Osteoblast (primary cell): ENCODE measurements around the gene PRR7. TPM values are rescaled to one million over a fixed set of nuclear protein-coding genes. Genes with fewer than 3 reads are reported as not detected.

Source experiments
- DNase-seq: peaks from one replicate; pipeline ENCODE4 v3.0.0; 2011; ENCODE audit warnings: low spot score, mixed read lengths; ENCODE audit not compliant: insufficient read length; ENCODE audit errors: missing footprints
- H2AFZ ChIP-seq: 2 replicates; pipeline ENCODE4 v1.6.0; 2011; ENCODE audit warnings: mild to moderate bottlenecking, low read length
- H3K27ac ChIP-seq: 2 replicates; pipeline ENCODE4 v1.5.1; 2011; ENCODE audit warnings: mild to moderate bottlenecking, low read depth, low read length, moderate library complexity
- H3K27me3 ChIP-seq: 2 replicates; pipeline ENCODE4 v1.6.0; 2012; ENCODE audit warnings: mild to moderate bottlenecking, control low read depth, inconsistent platforms, low read length, moderate library complexity; ENCODE audit not compliant: insufficient read depth
- H3K36me3 ChIP-seq: 2 replicates; pipeline ENCODE4 v1.5.1; 2011; ENCODE audit warnings: mild to moderate bottlenecking, low read length, control low read depth, moderate library complexity; ENCODE audit not compliant: insufficient read depth
- H3K4me1 ChIP-seq: 2 replicates; pipeline ENCODE4 v1.5.1; 2011; ENCODE audit warnings: mild to moderate bottlenecking, low read length, control low read depth, moderate library complexity; ENCODE audit not compliant: insufficient read depth
- H3K4me2 ChIP-seq: 2 replicates; pipeline ENCODE4 v1.6.0; 2011; ENCODE audit warnings: mild to moderate bottlenecking, low read length; ENCODE audit not compliant: insufficient read depth
- H3K4me3 ChIP-seq: fragments of 200-600 bp; sonication (generic); 3 replicates; pipeline ENCODE4 v1.5.1; 2012; ENCODE audit warnings: mild to moderate bottlenecking, low read length, inconsistent platforms; ENCODE audit not compliant: insufficient read depth
- H3K79me2 ChIP-seq: 2 replicates; pipeline ENCODE4 v1.6.0; 2012; ENCODE audit warnings: mild to moderate bottlenecking, low read length, control low read depth, inconsistent platforms; ENCODE audit not compliant: insufficient read depth
- H3K9me3 ChIP-seq: 2 replicates; pipeline ENCODE4 v1.5.1; 2011; ENCODE audit warnings: low read depth, low read length, control low read depth
- H4K20me1 ChIP-seq: 2 replicates; pipeline ENCODE4 v1.6.0; 2012; ENCODE audit warnings: mild to moderate bottlenecking, low read length, control low read depth; ENCODE audit not compliant: insufficient read depth
- CTCF ChIP-seq: IDR thresholded peaks from 2 replicates; pipeline ENCODE4 v1.5.1; 2011; ENCODE audit warnings: mild to moderate bottlenecking, low read depth, low read length, moderate library complexity; ENCODE audit errors: extremely low read depth
- total RNA-seq: library from RNA; depleted of rRNA; stranded (reverse); fragments of >200 nt; gene quantifications from 2 replicates; pipeline ENCODE4 v1.2.3, GENCODE V29; 2012

Gene PRR7
- total RNA-seq, 1 donor: 12.7 TPM

DNA sequence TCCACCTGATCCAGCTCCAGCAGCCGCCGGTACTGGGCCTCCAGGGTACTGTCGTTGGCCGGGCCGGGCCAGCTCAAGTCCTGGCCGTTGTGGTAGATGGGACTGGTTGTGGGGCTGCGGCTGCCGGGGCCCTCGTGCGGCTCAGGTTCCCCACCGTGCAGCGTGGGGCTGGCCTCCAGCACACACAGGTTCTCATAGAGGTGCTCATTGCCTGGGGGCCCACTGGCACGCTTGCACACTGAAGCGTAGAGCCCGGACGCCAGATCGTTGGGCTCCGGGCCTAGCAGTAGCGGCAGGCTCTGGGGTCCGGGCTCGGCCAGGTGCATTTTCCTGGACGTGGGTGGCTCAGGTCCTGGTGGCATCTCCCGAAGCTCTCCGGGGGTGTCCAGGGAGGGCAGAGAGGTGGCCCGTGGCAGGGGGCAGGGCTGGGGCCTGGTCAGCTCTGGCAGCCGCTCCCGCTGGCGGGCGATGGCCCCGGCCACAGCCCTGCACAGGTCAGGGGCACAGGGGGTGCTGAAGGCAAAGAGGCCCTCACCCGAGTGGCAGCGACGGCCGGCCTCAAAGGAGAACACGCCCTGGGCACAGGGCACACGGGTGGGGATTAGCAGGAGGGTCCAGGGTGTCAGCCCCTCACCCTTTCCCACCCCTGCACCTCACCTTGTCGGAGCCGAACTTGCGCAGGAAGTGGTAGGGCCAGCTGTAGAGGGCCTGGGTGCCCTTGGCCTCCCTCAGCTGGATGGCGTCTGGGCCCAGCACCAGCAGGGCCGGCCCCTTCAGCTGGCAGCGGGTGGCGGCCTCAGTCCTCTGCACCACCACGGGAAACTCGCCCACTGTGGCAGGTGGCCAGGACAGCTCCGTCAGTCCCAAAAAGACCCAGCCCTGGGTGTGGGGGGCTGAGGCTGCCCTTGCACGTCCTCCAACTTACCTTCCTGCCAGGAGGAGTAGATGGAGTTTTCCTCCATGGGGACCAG, 57.8 kb downstream of the PRR7 start:
- H3K4me3 ChIP-seq: no peak overlapping the region
- no peak for TF ChIP-seq CTCF

GRCh38 chr5:177505075-177505474, 58.5 kb downstream of the PRR7 start:
- Histone ChIP-seq H3K9me3 (no peaks in the 10 kb centered on the region), H3K36me3 (no peaks in the 10 kb centered on the region)
- no peak for TF ChIP-seq CTCF

More for the DNA sequence above, 57.8 kb downstream of the PRR7 start:
- Histone ChIP-seq H3K79me2 (no peaks in the 10 kb centered on the region), H3K36me3 (no peaks in the 10 kb centered on the region), H3K9me3 (no peaks in the 10 kb centered on the region), H3K4me2 (no peak overlapping the region), H4K20me1 (no peaks in the 10 kb centered on the region), H3K27me3 (no peaks in the 10 kb centered on the region), H3K4me1 (peaks cover 5% of the 10 kb centered on the region), H2AFZ (no peak overlapping the region), H3K27ac (no peak overlapping the region)
- no peak for DNase-seq

More at GRCh38 chr5:177505075-177505474, 58.5 kb downstream of the PRR7 start:
- Histone ChIP-seq H2AFZ (no peak overlapping the region), H3K27ac (no peak overlapping the region), H3K4me1 (peaks cover 5% of the 10 kb centered on the region), H3K4me2 (no peak overlapping the region), H3K27me3 (no peaks in the 10 kb centered on the region), H3K79me2 (no peaks in the 10 kb centered on the region), H3K4me3 (no peak overlapping the region), H4K20me1 (no peaks in the 10 kb centered on the region)
- DNase-seq: no peak

Other genes with a start within 250 kb of the PRR7 start
- gene RAB24, start 143.1 kb upstream of the PRR7 start, total RNA-seq: 21.5 and 22.8 TPM in 2 replicates
- gene PRELID1, start 143.0 kb upstream of the PRR7 start, total RNA-seq: 69.5 and 82.2 TPM in 2 replicates
- 2.7 and 3.3 TPM in 2 replicates for gene MXD3, start 134.9 kb upstream of the PRR7 start, total RNA-seq
- 295 and 356 TPM in 2 replicates for gene LMAN2, start 95.1 kb upstream of the PRR7 start, total RNA-seq
- gene RGS14, start 88.9 kb upstream of the PRR7 start, total RNA-seq: 7.4 and 9.4 TPM in 2 replicates
- not detected in 2 replicates for gene SLC34A1, start 62.4 kb upstream of the PRR7 start, total RNA-seq
- not detected in 2 replicates for gene PFN3, start 46.2 kb upstream of the PRR7 start, total RNA-seq
- gene F12, start 37.2 kb upstream of the PRR7 start, total RNA-seq: not detected in 2 replicates
- 18.3 and 19.2 TPM in 2 replicates for gene GRK6, start 20.1 kb upstream of the PRR7 start, total RNA-seq
- 121 and 139 TPM in 2 replicates for gene DBN1, start 26.8 kb downstream of the PRR7 start, total RNA-seq
- 157 and 159 TPM in 2 replicates for gene PDLIM7, start 50.8 kb downstream of the PRR7 start, total RNA-seq
- gene DOK3, start 63.0 kb downstream of the PRR7 start, total RNA-seq: 1.1 and 1.5 TPM in 2 replicates
- 49.5 and 68.4 TPM in 2 replicates for gene DDX41, start 70.1 kb downstream of the PRR7 start, total RNA-seq
- gene FAM193B, start 107.7 kb downstream of the PRR7 start, total RNA-seq: 29.2 and 32.6 TPM in 2 replicates
- gene TMED9, start 145.4 kb downstream of the PRR7 start, total RNA-seq: 93.4 and 96.6 TPM in 2 replicates
- 25.6 and 26.8 TPM in 2 replicates for gene B4GALT7, start 153.3 kb downstream of the PRR7 start, total RNA-seq